GM23338 (cell line): ENCODE data around the gene LPAR4. TPM values are rescaled to one million over a fixed set of nuclear protein-coding genes. Genes with fewer than 3 reads are reported as not detected.

Experiments
- ATAC-seq: fragments of 200-7000 bp; cut with Tn5 transposase; 3 replicates; pipeline ENCODE4 v1.9.1; 2020
- DNase-seq: peaks from one replicate; pipeline ENCODE4 v3.0.0-alpha.2; 2015; ENCODE audit warnings: low spot score
- H2AFZ ChIP-seq: fragments of 200-600 bp; sonication (generic); 2 replicates; pipeline ENCODE4 v1.8.0; 2016; ENCODE audit warnings: antibody characterized with exemption, mild to moderate bottlenecking, moderate library complexity
- H3F3A ChIP-seq: fragments of 200-600 bp; sonication (generic); replicated peaks from 2 replicates; pipeline ENCODE4 v1.8.0; 2017; ENCODE audit warnings: antibody characterized with exemption, mixed run types, low read depth
- H3K27ac ChIP-seq: fragments of 200-600 bp; sonication (generic); 2 replicates; pipeline ENCODE4 v1.6.1; 2016; ENCODE audit warnings: low read depth
- H3K27me3 ChIP-seq: fragments of 200-600 bp; sonication (generic); 2 replicates; pipeline ENCODE4 v1.8.0; 2016; ENCODE audit warnings: mild to moderate bottlenecking, mixed run types, moderate library complexity; ENCODE audit not compliant: insufficient read depth
- H3K36me3 ChIP-seq: fragments of 200-600 bp; sonication (generic); 2 replicates; pipeline ENCODE4 v1.8.0; 2016; ENCODE audit warnings: mild to moderate bottlenecking; ENCODE audit not compliant: insufficient read depth
- H3K4me1 ChIP-seq: fragments of 200-600 bp; sonication (generic); 2 replicates; pipeline ENCODE4 v1.8.0; 2016; ENCODE audit warnings: mild to moderate bottlenecking, moderate library complexity; ENCODE audit not compliant: insufficient read depth
- H3K4me2 ChIP-seq: fragments of 200-600 bp; sonication (generic); 2 replicates; pipeline ENCODE4 v1.7.1; 2017; ENCODE audit warnings: mixed run types
- H3K4me3 ChIP-seq: fragments of 200-600 bp; sonication (generic); 2 replicates; pipeline ENCODE4 v1.6.1; 2016; ENCODE audit warnings: mixed run types
- H3K79me2 ChIP-seq: fragments of 200-600 bp; sonication (generic); replicated peaks from 2 replicates; pipeline ENCODE4 v1.8.0; 2017; ENCODE audit warnings: mild to moderate bottlenecking; ENCODE audit not compliant: insufficient read depth
- H3K9me2 ChIP-seq: fragments of 200-600 bp; sonication (generic); 2 replicates; pipeline ENCODE4 v1.8.0; 2017; ENCODE audit not compliant: insufficient read depth
- H4K20me1 ChIP-seq: fragments of 200-600 bp; sonication (generic); replicated peaks from 2 replicates; pipeline ENCODE4 v1.8.0; 2017; ENCODE audit warnings: mild to moderate bottlenecking; ENCODE audit not compliant: insufficient read depth
- H3K27ac Mint-ChIP-seq: 2 replicates; pipeline ENCODE4 v1.8.0; 2020; ENCODE audit warnings: inconsistent platforms, mild to moderate bottlenecking, moderate library complexity, mixed read lengths
- H3K27me3 Mint-ChIP-seq: 3 replicates; pipeline ENCODE4 v1.8.0; 2022; ENCODE audit warnings: low read depth, mild to moderate bottlenecking, moderate library complexity, mixed read lengths, inconsistent platforms; ENCODE audit not compliant: insufficient read depth, poor library complexity
- H3K36me3 Mint-ChIP-seq: 3 replicates; pipeline ENCODE4 v1.8.0; 2021; ENCODE audit warnings: low read depth, mild to moderate bottlenecking, inconsistent platforms, moderate library complexity, mixed read lengths
- H3K4me1 Mint-ChIP-seq: 3 replicates; pipeline ENCODE4 v1.8.0; 2020; ENCODE audit warnings: mild to moderate bottlenecking, inconsistent platforms, mixed read lengths
- H3K4me3 Mint-ChIP-seq: 3 replicates; pipeline ENCODE4 v1.8.0; 2021; ENCODE audit warnings: moderate library complexity, mild to moderate bottlenecking, inconsistent platforms, mixed read lengths
- H3K9me3 Mint-ChIP-seq: 3 replicates; pipeline ENCODE4 v1.8.0; 2020; ENCODE audit warnings: moderate library complexity, mild to moderate bottlenecking, inconsistent platforms, mixed read lengths
- CREB1 ChIP-seq: fragments of 250-450 bp; sonication (Bioruptor Pico); IDR thresholded peaks from 2 replicates; pipeline ENCODE4 v1.5.0; 2020; ENCODE audit warnings: low read depth, mild to moderate bottlenecking, moderate library complexity
- CTCF ChIP-seq, 2 experiments: fragments of 200-600 bp in 1 of 2; sonication (generic) in 1 of 2; conservative IDR thresholded peaks; 2 replicates each; pipeline versions ENCODE4 v1.5.1 to v1.6.1; 2016 to 2017; ENCODE audit warnings: antibody characterized with exemption in 2 of 2, low read depth in 2 of 2, mild to moderate bottlenecking in 2 of 2, moderate library complexity in 1 of 2
- ETS1 ChIP-seq: IDR thresholded peaks from 2 replicates; pipeline ENCODE4 v1.6.1; 2016; ENCODE audit warnings: antibody characterized with exemption
- EZH2 ChIP-seq: fragments of 200-600 bp; sonication (generic); IDR thresholded peaks from one replicate; pipeline ENCODE4 v1.8.0; 2017; ENCODE audit warnings: antibody characterized with exemption, mild to moderate bottlenecking, low read depth; ENCODE audit not compliant: unreplicated experiment
- EZH2phosphoT487 ChIP-seq: fragments of 200-600 bp; sonication (generic); IDR thresholded peaks from one replicate; pipeline ENCODE4 v1.8.1; 2018; ENCODE audit warnings: antibody characterized with exemption; ENCODE audit not compliant: unreplicated experiment
- JUNB ChIP-seq: IDR thresholded peaks from one replicate; pipeline ENCODE4 v1.6.1; 2016; ENCODE audit warnings: antibody characterized with exemption; ENCODE audit not compliant: unreplicated experiment
- REST ChIP-seq: IDR thresholded peaks from one replicate; pipeline ENCODE4 v1.6.1; 2018; ENCODE audit warnings: antibody characterized with exemption; ENCODE audit not compliant: unreplicated experiment
- ZNF331 ChIP-seq: fragments of 250-450 bp; sonication (Bioruptor Pico); IDR thresholded peaks from 2 replicates; pipeline ENCODE4 v1.5.0; 2020; ENCODE audit warnings: low read depth, mild to moderate bottlenecking, moderate library complexity
- ZNF462 ChIP-seq: fragments of 250-450 bp; sonication (Bioruptor Pico); IDR thresholded peaks from 2 replicates; pipeline ENCODE4 v1.5.0; 2020; ENCODE audit warnings: mild to moderate bottlenecking, moderate library complexity
- polyA plus RNA-seq: library from polyadenylated mRNA; unstranded; fragments of >200 nt; fragmentation: Nextera tagmentation; extraction: Ambion mirVana; gene quantifications from 2 replicates; pipeline ENCODE4 v1.2.1, GENCODE V29; 2016
- total RNA-seq: library from RNA; depleted of rRNA; stranded (reverse); fragments of >200 nt; shearing (Covaris generic); gene quantifications from 2 replicates; pipeline ENCODE4 v1.2.3, GENCODE V29; 2014

LPAR4 gene
- total and polyA plus RNA-seq, 2 experiments from 2014 or later: 14.1 to 14.9 TPM

DNA sequence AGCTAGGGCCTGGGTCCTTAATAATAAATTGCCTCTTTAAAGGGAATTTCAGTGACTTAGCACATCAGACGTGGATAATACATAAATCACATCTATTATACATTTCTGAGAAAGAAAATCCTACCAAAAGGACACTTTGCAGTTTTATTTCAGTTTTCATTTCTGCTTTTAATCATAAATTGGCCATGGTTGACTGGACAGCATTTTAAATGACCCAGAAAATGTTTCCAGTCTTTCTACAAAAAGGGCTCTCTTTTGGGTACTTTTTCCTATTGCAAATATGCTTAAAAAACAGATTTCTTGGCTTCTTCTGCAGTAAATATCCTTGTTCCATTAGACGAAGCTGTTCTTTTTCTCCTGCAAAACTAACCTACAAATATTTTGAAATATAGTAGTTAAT is 41.4 kb upstream of the LPAR4 start:
- no peaks in the 10 kb centered on the region for H3K27me3 Mint-ChIP-seq
- Histone ChIP-seq H3K36me3 (no peaks in the 10 kb centered on the region), H3K4me1 (no peaks in the 10 kb centered on the region), H4K20me1 (no peaks in the 10 kb centered on the region), H3F3A (no peaks in the 10 kb centered on the region), H3K4me3 (no peak overlapping the region), H3K27me3 (no peaks in the 10 kb centered on the region), H3K4me2 (no peak overlapping the region), H3K27ac (no peak overlapping the region), H3K79me2 (no peaks in the 10 kb centered on the region), H2AFZ (no peak overlapping the region), H3K9me2 (no peaks in the 10 kb centered on the region)
- no peak overlapping the region for H3K4me3 Mint-ChIP-seq
- no peak for TF ChIP-seq CREB1 (CRISPR knock-in tag)
- TF ChIP-seq EZH2phosphoT487: no peak
- TF ChIP-seq ETS1: no peak
- TF ChIP-seq CTCF (conservative IDR thresholded peaks at IDR 0.05; ENCODE audit: low read depth in 2 of 2): no peak
- TF ChIP-seq ZNF462 (CRISPR knock-in tag): no peak
- TF ChIP-seq EZH2: no peak
- no peak for TF ChIP-seq JUNB
- no peak for TF ChIP-seq REST
- no peak for TF ChIP-seq ZNF331 (CRISPR knock-in tag)
- DNase-seq (no peak), ATAC-seq (no peak)
- no peaks in the 10 kb centered on the region for H3K9me3 Mint-ChIP-seq
- H3K27ac Mint-ChIP-seq: no peak overlapping the region
- 0 out of 3 replicates have a peak, but pooled peaks cover 2% of the 10 kb centered on the region for H3K4me1 Mint-ChIP-seq
- no peaks in the 10 kb centered on the region for H3K36me3 Mint-ChIP-seq
